SKM-1 treated with dmso at 0.1 percent for 144 hours (cell line): ENCODE measurements around the gene OR5H2.
"Not testable (repeated sequence)": the region's sequence is repeated elsewhere in the genome, so short reads cannot be mapped to it uniquely, and the experiment has no call there.

Experiments
- DNase-seq: peaks from one replicate; lab custom pipeline; 2025; ENCODE audit not compliant: unreplicated experiment; lab: John Stamatoyannopoulos, UW

OR5H2 gene

DNA sequence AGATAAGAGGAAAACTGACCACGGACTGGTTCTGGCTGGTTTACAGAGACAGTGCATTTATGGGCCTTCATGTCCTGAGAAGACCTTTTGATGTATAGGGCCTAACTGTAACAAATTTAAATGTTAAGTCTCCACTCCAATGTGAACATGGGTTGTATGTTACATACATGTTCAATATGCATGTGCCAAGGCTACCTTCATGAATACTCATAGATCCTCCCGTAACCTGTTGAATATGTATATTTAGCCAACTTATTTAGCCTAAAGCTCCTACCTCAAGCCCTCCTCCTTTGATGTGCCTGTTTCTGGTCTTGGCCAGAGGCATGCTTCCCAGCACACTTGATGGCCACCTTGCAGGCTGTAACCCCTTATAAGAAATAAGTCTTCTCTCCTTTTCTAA is at the start of gene OR5H2:
OR5H2 (plus strand) TSS at position 301 of the 400 bp plus-strand sequence. CDS start 398 bp downstream, outside the sequence.
- no peak for DNase-seq

DNA sequence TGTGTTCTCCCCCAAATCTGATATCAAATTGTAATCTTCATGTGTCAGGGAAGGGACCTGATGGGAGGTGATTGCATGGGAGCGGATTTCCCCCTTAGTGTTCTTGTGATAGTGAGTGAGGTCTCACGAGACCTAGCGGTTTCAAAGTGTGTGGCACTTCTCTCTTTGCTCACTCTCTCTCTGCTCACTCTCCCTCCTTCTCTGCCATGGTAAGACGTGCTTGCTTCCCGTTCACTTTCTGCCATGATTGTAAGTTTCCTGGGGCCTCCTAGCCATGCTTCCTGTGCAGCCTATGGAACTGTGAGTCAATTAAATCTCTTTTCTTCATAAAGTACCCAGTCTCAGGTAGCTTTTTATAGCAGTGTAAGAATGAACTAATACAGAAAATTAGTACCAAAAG is 48.8 kb upstream of the OR5H2 start:
- no peak for DNase-seq

- peak; percentile 51 for DNase-seq
These were observed 42.2 kb upstream of the OR5H2 start for GRCh38 chr3:98240131-98240530.

GRCh38 chr3:98242155-98242554 is 40.1 kb upstream of the OR5H2 start:
- no peak for DNase-seq

GRCh38 chr3:98243843-98244242 is 38.5 kb upstream of the OR5H2 start:
- no peak for DNase-seq

GRCh38 chr3:98246142-98246541 is 36.2 kb upstream of the OR5H2 start:
- DNase-seq, result no peak

- DNase-seq, result not testable (repeated sequence)
These were observed 26.3 kb upstream of the OR5H2 start for GRCh38 chr3:98256026-98256425.

- DNase-seq, result no peak
These were observed 22.6 kb upstream of the OR5H2 start for GRCh38 chr3:98259707-98260106.

DNA sequence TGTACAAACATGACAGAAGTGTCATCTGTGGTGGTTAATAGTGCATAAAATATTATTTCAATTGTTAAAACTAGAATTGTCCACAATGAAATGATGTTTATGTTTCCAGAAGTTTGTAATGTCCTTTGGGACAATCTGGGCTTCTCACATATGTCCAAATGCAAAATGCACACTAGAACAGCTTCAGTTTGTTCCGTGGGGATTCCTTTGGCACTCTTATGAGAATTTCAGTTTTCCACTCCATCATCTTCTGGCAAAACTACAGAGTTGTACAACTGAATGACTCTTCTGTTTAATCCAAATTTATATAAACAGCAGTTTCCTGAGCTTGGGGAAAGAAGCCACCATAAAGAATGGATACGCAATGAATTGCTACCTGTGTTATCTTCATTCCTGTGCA is 20.3 kb upstream of the OR5H2 start:
- no peak for DNase-seq

GRCh38 chr3:98263944-98264343 is 18.4 kb upstream of the OR5H2 start, which contains the start of gene OR5H6:
Gene OR5H6, plus strand, starts transcription at chr3:98264244. Its CDS starts 89 bp downstream, at chr3:98264333.
- DNase-seq, result no peak

- no peak for DNase-seq
These were observed 12.5 kb upstream of the OR5H2 start for GRCh38 chr3:98269846-98270245.

- no peak for DNase-seq
These were observed 10.2 kb upstream of the OR5H2 start for GRCh38 chr3:98272126-98272525.

GRCh38 chr3:98274914-98275313 is 7.4 kb upstream of the OR5H2 start:
- no peak for DNase-seq

- no peak for DNase-seq
These were observed 8.6 kb downstream of the OR5H2 start for GRCh38 chr3:98290916-98291315.

GRCh38 chr3:98291332-98291957 is 9.1 kb downstream of the OR5H2 start:
- no peak for DNase-seq

DNA sequence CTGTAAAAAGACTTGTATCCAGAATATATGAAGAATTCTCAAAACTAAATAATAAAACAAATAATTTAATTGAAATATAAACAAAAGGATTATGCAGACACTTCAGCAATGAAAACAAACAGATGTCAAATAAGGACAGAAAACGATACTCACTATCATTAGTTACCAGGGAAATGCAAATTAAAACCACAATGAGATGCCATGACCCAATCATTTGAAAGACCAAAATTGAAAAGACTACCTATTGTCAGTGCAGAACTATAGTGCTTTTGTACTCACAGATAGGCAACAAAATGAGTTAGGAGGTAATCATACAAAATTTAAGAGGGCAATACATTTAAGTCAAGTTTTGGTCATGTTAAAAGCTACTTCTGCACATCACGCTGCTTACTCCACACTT is 39.8 kb downstream of the OR5H2 start:
- no peak for DNase-seq

DNA sequence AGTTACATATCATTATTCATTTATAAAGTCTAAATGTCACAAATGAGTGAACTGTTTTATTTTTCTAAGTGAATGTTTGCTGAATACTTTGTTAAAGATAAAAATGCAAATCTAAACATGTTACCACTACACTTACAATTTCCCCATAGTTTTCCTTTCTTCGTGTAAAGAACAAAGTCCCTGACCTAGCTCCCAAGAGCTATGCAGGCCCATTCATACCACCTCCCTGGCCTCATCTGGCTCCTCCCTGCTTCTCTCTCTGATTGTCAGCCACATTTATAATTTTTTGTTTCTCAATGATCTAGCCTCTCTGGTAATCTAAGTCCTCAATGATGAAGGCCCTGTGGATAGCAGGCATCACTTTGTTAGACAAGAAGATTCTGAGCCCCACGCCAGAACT is 40.4 kb downstream of the OR5H2 start:
- DNase-seq, result no peak

GRCh38 chr3:98323425-98323824 is 41.1 kb downstream of the OR5H2 start:
- DNase-seq, result no peak

DNA sequence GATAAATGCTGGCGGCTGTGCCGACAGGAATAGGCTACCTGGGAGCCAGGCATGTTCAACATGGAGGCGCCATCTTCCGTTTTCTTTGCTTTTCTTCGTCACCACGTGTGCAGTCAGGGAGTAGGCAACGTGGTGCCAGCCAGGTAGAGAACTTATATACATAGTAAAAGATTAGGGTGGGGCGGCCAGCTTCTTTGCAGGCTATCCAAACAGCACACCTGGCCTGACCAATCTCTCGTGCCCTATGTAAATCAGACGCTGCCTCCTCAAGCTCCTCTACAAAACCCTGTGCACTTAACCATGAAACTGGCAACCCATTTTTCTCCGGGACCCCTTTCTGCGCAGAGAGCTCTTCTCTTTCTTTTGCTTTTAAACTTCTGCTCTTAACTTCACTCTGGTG is 42.8 kb downstream of the OR5H2 start:
- no peak for DNase-seq

DNA sequence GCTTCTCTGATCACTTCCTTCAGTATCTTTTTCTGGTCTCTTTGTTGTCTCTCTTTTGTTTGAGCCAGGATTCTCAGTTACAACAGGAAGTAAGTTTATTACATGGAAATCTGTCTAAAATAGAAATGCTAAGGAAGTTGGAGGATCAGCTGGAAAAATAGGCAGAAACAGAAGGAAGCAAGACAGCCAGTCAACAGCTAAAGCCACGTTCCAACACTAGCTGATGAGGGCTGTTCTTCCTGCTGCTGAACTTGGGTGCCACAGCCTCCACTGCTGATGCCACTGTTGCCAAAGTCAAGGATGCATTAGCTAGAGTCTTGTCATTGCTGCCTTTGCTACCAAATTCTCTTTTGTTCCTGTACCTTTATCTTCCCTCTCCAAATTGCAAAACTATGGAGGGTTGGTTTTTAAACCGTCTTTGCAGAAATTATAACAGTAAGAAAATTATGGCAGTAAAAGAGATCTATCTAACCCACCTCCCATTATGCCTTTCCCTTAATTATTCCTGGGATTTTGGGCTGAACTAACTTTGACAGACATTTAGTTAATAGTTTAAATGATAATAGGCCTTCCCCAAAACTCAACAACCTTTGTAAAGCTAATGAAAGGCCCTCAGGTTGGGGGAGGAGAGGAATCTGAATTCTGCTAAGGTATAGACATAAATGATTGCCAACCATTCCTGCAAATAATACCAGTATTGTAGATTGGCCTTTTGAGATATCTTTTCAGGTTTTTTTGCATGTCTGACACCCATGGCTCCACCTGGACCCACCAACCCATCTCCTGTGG is 44.0 kb downstream of the OR5H2 start:
- DNase-seq, result no peak

DNA sequence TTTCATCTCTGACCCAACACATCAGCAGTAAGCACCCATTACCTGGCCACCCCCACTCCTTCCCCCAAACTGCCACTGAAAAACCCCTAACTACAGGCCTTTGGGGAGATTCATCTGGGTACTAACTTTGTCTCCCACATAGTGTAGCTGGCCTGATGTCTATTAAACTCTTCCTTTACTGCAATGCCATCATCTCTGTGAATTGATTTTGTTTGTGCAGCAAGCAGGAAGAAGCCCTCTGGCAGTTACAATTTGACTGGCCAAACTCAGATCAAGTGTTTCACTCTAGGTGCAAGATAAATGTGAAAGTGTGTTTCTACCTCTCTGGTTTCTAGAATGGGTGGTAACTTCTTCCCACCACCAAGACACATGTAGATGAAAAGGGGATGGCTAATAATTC is 44.6 kb downstream of the OR5H2 start:
- no peak for DNase-seq

GRCh38 chr3:98328933-98329332 is 46.6 kb downstream of the OR5H2 start:
- DNase-seq, result no peak
